ENCODE measurements around the gene EPGN.

The EPGN gene

GRCh38 chr4:74317616-74318246 is 9.5 kb downstream of the EPGN start:
- no peak for DNase-seq (ENCODE audit: low spot score)
- no peaks in the 10 kb centered on the region for H3K36me3 Mint-ChIP-seq (ENCODE audit: low read depth)
- H3K4me3 Mint-ChIP-seq: no peak overlapping the region
- no peaks in the 10 kb centered on the region for H3K4me1 Mint-ChIP-seq (ENCODE audit: low read depth)
- no peak overlapping the region for H3K27ac Mint-ChIP-seq
- no peaks in the 10 kb centered on the region for H3K9me3 Mint-ChIP-seq
- H3K27me3 Mint-ChIP-seq (ENCODE audit: low read depth): peaks cover 12% of the 10 kb centered on the region

- Mint-ChIP-seq H3K4me3 (no peak overlapping the region), H3K4me1 (ENCODE audit: low read depth) (no peaks in the 10 kb centered on the region), H3K27ac (no peak overlapping the region), H3K36me3 (ENCODE audit: low read depth) (no peaks in the 10 kb centered on the region), H3K9me3 (no peaks in the 10 kb centered on the region), H3K27me3 (ENCODE audit: low read depth) (peaks cover 12% of the 10 kb centered on the region)
- DNase-seq (ENCODE audit: low spot score): no peak
Observed at GRCh38 chr4:74318276-74318675, 10.0 kb downstream of the EPGN start.

GRCh38 chr4:74319470-74319869 is 11.2 kb downstream of the EPGN start:
- Mint-ChIP-seq H3K9me3 (no peaks in the 10 kb centered on the region), H3K4me3 (no peak overlapping the region), H3K27ac (no peak overlapping the region), H3K27me3 (ENCODE audit: low read depth) (peaks cover 20% of the 10 kb centered on the region), H3K4me1 (ENCODE audit: low read depth) (no peaks in the 10 kb centered on the region), H3K36me3 (ENCODE audit: low read depth) (no peaks in the 10 kb centered on the region)
- no peak for DNase-seq (ENCODE audit: low spot score)

- Mint-ChIP-seq H3K4me1 (ENCODE audit: low read depth) (no peaks in the 10 kb centered on the region), H3K36me3 (ENCODE audit: low read depth) (no peaks in the 10 kb centered on the region), H3K27ac (no peak overlapping the region), H3K27me3 (ENCODE audit: low read depth) (peaks cover 21% of the 10 kb centered on the region), H3K9me3 (no peaks in the 10 kb centered on the region), H3K4me3 (no peak overlapping the region)
- peak; percentile 22 for DNase-seq (ENCODE audit: low spot score)
Observed at GRCh38 chr4:74320559-74321118, 12.4 kb downstream of the EPGN start.

- no peak overlapping the region for H3K27ac Mint-ChIP-seq
- no peaks in the 10 kb centered on the region for H3K4me1 Mint-ChIP-seq (ENCODE audit: low read depth)
- no peak for DNase-seq (ENCODE audit: low spot score)
- peaks cover 24% of the 10 kb centered on the region for H3K27me3 Mint-ChIP-seq (ENCODE audit: low read depth)
- no peak overlapping the region for H3K4me3 Mint-ChIP-seq
- no peaks in the 10 kb centered on the region for H3K9me3 Mint-ChIP-seq
- no peaks in the 10 kb centered on the region for H3K36me3 Mint-ChIP-seq (ENCODE audit: low read depth)
Observed at GRCh38 chr4:74322301-74322700, 14.0 kb downstream of the EPGN start.

GRCh38 chr4:74323663-74324062 is 15.4 kb downstream of the EPGN start:
- Mint-ChIP-seq H3K9me3 (no peaks in the 10 kb centered on the region), H3K36me3 (ENCODE audit: low read depth) (no peaks in the 10 kb centered on the region), H3K4me1 (ENCODE audit: low read depth) (no peaks in the 10 kb centered on the region), H3K4me3 (no peak overlapping the region), H3K27me3 (ENCODE audit: low read depth) (peaks cover 30% of the 10 kb centered on the region), H3K27ac (no peak overlapping the region)
- DNase-seq (ENCODE audit: low spot score): no peak

- Mint-ChIP-seq H3K27me3 (ENCODE audit: low read depth) (peaks cover 36% of the 10 kb centered on the region), H3K9me3 (no peaks in the 10 kb centered on the region), H3K27ac (no peak overlapping the region), H3K36me3 (ENCODE audit: low read depth) (no peaks in the 10 kb centered on the region), H3K4me1 (ENCODE audit: low read depth) (no peaks in the 10 kb centered on the region), H3K4me3 (no peak overlapping the region)
- DNase-seq (ENCODE audit: low spot score): no peak
Observed at GRCh38 chr4:74324262-74324661, 16.0 kb downstream of the EPGN start.

- no peaks in the 10 kb centered on the region for H3K36me3 Mint-ChIP-seq (ENCODE audit: low read depth)
- H3K9me3 Mint-ChIP-seq: no peaks in the 10 kb centered on the region
- no peaks in the 10 kb centered on the region for H3K4me1 Mint-ChIP-seq (ENCODE audit: low read depth)
- H3K27ac Mint-ChIP-seq: no peak overlapping the region
- H3K27me3 Mint-ChIP-seq (ENCODE audit: low read depth): peaks cover 37% of the 10 kb centered on the region
- no peak overlapping the region for H3K4me3 Mint-ChIP-seq
- DNase-seq (ENCODE audit: low spot score): no peak
Observed at GRCh38 chr4:74325886-74326285, 17.6 kb downstream of the EPGN start.

- no peaks in the 10 kb centered on the region for H3K9me3 Mint-ChIP-seq
- no peaks in the 10 kb centered on the region for H3K36me3 Mint-ChIP-seq (ENCODE audit: low read depth)
- no peak overlapping the region for H3K4me3 Mint-ChIP-seq
- peaks cover 33% of the 10 kb centered on the region for H3K27me3 Mint-ChIP-seq (ENCODE audit: low read depth)
- DNase-seq (ENCODE audit: low spot score): no peak
- H3K27ac Mint-ChIP-seq: no peak overlapping the region
- H3K4me1 Mint-ChIP-seq (ENCODE audit: low read depth): no peaks in the 10 kb centered on the region
Observed at GRCh38 chr4:74327762-74328161, 19.5 kb downstream of the EPGN start.

- Mint-ChIP-seq H3K27ac (no peak overlapping the region), H3K36me3 (ENCODE audit: low read depth) (no peaks in the 10 kb centered on the region)
Observed at GRCh38 chr4:74328501-74328900, 20.2 kb downstream of the EPGN start.

GRCh38 chr4:74329307-74329706 is 21.0 kb downstream of the EPGN start:
- no peaks in the 10 kb centered on the region for H3K4me1 Mint-ChIP-seq (ENCODE audit: low read depth)
- H3K36me3 Mint-ChIP-seq (ENCODE audit: low read depth): no peaks in the 10 kb centered on the region
- H3K9me3 Mint-ChIP-seq: no peaks in the 10 kb centered on the region
- H3K4me3 Mint-ChIP-seq: no peak overlapping the region
- H3K27me3 Mint-ChIP-seq (ENCODE audit: low read depth): peaks cover 28% of the 10 kb centered on the region
- DNase-seq (ENCODE audit: low spot score): no peak
- no peak overlapping the region for H3K27ac Mint-ChIP-seq

More at GRCh38 chr4:74328501-74328900, 20.2 kb downstream of the EPGN start:
- Mint-ChIP-seq H3K9me3 (no peaks in the 10 kb centered on the region), H3K27me3 (ENCODE audit: low read depth) (peaks cover 31% of the 10 kb centered on the region), H3K4me3 (no peak overlapping the region), H3K4me1 (ENCODE audit: low read depth) (no peaks in the 10 kb centered on the region)
- no peak for DNase-seq (ENCODE audit: low spot score)

- H3K4me1 Mint-ChIP-seq (ENCODE audit: low read depth): no peaks in the 10 kb centered on the region
- H3K36me3 Mint-ChIP-seq (ENCODE audit: low read depth): no peaks in the 10 kb centered on the region
- no peak for DNase-seq (ENCODE audit: low spot score)
- no peaks in the 10 kb centered on the region for H3K9me3 Mint-ChIP-seq
- no peak overlapping the region for H3K4me3 Mint-ChIP-seq
- no peak overlapping the region for H3K27ac Mint-ChIP-seq
- H3K27me3 Mint-ChIP-seq (ENCODE audit: low read depth): peaks cover 26% of the 10 kb centered on the region
Observed at GRCh38 chr4:74330295-74330750, 22.1 kb downstream of the EPGN start.

GRCh38 chr4:74331252-74331651 is 23.0 kb downstream of the EPGN start:
- no peak overlapping the region for H3K4me3 Mint-ChIP-seq
- H3K9me3 Mint-ChIP-seq: no peaks in the 10 kb centered on the region
- DNase-seq (ENCODE audit: low spot score): no peak
- H3K27ac Mint-ChIP-seq: no peak overlapping the region
- H3K4me1 Mint-ChIP-seq (ENCODE audit: low read depth): no peaks in the 10 kb centered on the region
- H3K27me3 Mint-ChIP-seq (ENCODE audit: low read depth): peaks cover 26% of the 10 kb centered on the region
- no peaks in the 10 kb centered on the region for H3K36me3 Mint-ChIP-seq (ENCODE audit: low read depth)

- no peak for DNase-seq (ENCODE audit: low spot score)
- H3K27me3 Mint-ChIP-seq (ENCODE audit: low read depth): peaks cover 26% of the 10 kb centered on the region
- H3K4me1 Mint-ChIP-seq (ENCODE audit: low read depth): no peaks in the 10 kb centered on the region
- no peaks in the 10 kb centered on the region for H3K36me3 Mint-ChIP-seq (ENCODE audit: low read depth)
- H3K27ac Mint-ChIP-seq: no peak overlapping the region
- no peak overlapping the region for H3K4me3 Mint-ChIP-seq
- H3K9me3 Mint-ChIP-seq: no peaks in the 10 kb centered on the region
Observed at GRCh38 chr4:74331944-74332343, 23.7 kb downstream of the EPGN start.

GRCh38 chr4:74334636-74335035 is 26.4 kb downstream of the EPGN start:
- Mint-ChIP-seq H3K4me1 (ENCODE audit: low read depth) (no peaks in the 10 kb centered on the region), H3K9me3 (no peaks in the 10 kb centered on the region), H3K27me3 (ENCODE audit: low read depth) (peaks cover 11% of the 10 kb centered on the region), H3K27ac (no peak overlapping the region), H3K36me3 (ENCODE audit: low read depth) (no peaks in the 10 kb centered on the region), H3K4me3 (no peak overlapping the region)
- no peak for DNase-seq (ENCODE audit: low spot score)
